ENCODE data around the gene MISP3.

DNA sequence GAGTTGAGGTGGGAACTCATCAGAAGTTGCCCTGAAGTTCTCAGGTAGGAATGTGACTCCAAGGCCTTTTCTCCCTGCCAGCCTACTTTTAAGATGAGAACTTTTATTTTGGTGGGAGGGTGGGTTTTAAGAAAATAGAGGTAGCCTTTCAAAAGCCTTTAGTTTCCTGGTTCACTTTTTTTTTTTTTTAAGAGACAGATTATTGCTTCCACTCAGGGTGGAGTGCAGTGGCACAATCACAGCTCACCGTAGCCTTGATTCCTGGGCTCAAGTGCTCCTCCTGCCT is 10.0 kb downstream of the MISP3 start:
- no peak for TF ChIP-seq POLR2A (IDR thresholded peaks at IDR 0.05; ENCODE audit: low read depth, low read length)
- TF ChIP-seq POLR2AphosphoS5 (IDR thresholded peaks at IDR 0.05; ENCODE audit: low read depth, low read length): no peak

Measured in GM12892 (cell line).